GM19463 (cell line): ENCODE measurements around the gene KLF14.
A peak's percentile ranks its signal among the peaks of the same experiment; 100 is the strongest.
"Not testable (repeated sequence)": the region's sequence is repeated elsewhere in the genome, so short reads cannot be mapped to it uniquely, and the experiment has no call there.

Experiments used
- ATAC-seq: cut with Tn5 transposase; IDR thresholded peaks from one replicate; pipeline ENCODE4 v1.9.1; 2021; ENCODE audit warnings: mild to moderate bottlenecking, moderate library complexity; ENCODE audit not compliant: unreplicated experiment

The KLF14 gene

GRCh38 chr7:130733931-130734814, at the start of gene KLF14:
TSS of gene KLF14 (minus strand) at chr7:130734207. CDS start at chr7:130734033, 174 bp downstream.
- ATAC-seq: peak; percentile 45

GRCh38 chr7:130781346-130781745, 47.3 kb upstream of the KLF14 start:
- ATAC-seq: no peak

DNA sequence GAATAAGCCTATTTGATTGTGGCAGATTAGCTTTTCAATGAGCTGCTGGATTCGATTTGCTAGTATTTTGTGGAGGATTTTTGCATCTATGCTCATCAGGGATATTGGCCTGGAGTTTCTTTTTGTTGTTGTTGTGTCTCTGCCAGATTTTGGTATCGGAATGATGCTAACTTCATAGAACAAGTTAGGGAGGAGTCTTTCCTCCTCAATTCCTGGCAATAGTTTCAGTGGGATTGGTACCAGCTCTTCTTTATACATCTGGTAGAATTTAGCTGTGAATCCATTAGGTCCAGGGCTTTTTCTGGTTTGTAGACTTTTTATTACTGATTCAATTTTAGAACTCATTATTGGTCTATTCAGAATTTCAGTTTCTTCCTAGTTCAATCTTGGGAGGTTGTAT, 43.4 kb upstream of the KLF14 start:
- no peak for ATAC-seq

DNA sequence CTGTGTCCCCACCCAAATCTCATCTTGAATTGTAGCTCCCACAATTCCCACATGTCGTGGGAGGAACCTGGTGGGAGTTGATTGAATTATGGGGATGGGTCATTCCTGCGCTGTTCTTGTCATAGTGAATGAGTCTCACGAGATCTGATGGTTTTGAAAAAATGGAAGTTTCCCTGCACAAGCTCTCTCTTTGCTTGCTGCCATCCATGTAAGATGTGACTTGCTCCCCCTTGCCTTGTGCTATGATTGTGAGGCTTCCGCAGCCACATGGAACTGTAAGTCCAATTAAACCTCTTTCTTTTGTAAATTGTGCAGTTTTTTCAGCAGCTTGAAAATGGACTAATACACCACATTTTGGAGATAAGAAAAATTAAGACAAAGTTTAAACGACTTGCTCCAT, 38.4 kb upstream of the KLF14 start:
- ATAC-seq: not testable (repeated sequence)

- no peak for ATAC-seq
Observed at GRCh38 chr7:130768854-130769253, 34.8 kb upstream of the KLF14 start.

GRCh38 chr7:130764569-130764968, 30.6 kb upstream of the KLF14 start:
- not testable (repeated sequence) for ATAC-seq

DNA sequence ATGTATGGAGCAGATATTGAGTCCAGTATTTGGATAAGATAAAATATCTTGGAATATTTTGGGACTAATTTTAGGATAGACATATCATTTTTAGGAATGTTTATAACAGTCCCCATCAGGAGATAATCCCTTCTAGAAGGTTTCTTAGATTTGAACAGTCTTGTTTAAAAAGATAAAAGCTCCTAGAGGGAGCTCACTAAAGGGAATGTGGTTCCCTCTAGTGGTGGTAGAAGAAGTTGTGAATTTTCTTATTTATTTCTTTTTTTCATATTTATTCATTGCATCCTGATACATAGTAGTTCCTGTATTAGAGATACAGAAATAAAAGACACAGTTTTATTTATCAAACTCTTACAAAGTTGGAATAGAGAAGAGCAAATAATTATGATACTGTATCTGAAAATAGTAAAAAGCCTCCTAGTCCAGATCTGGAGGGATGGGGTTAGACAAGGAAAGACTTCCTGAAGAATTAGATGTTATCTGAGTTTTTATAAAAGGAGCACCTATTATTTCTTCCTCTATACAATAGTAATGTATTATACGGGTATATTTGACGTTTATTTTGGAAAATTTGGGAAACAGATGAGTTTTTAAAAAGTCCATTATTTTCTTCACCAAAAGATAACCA, 24.5 kb upstream of the KLF14 start:
- ATAC-seq: no peak

DNA sequence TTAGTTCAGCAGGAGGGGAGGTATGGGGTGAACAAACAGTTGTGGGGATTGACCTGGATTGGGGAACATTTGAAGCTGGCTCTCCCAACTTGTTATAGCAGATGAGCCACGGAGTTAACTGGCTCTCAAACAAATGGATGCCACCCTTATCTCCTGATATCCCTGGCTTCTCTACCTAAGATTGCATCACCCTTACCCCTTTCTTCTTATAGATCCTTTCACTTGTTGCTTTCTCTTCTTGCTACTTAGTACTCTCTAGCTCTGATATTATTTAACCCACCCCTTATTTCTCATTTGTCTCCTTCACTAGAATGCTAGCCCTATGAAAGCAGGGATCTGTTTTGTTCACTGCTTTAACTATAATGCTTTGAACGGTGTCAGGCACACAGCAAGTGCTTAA, 22.3 kb upstream of the KLF14 start:
- no peak for ATAC-seq

DNA sequence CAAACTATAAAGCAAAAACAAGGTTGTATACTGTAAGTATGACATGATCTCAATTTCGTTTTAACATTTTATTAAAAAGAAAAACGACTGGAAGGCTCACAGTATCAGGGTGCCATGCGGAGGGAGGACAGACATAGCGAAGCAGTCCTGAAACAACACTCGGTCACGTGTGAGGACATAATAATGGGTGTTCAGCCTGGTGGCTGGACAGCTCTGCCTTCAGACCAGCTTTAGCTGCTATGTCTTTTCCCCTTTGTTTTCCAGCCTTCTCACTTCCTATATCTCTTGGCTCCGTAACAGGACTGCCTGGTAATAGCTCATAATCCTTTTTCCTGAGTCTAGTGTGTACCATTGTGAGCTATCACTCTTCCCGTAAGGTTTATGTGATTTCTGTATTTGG, 18.4 kb upstream of the KLF14 start:
- no peak for ATAC-seq

- ATAC-seq: no peak
Observed at GRCh38 chr7:130750755-130751154, 16.7 kb upstream of the KLF14 start.

DNA sequence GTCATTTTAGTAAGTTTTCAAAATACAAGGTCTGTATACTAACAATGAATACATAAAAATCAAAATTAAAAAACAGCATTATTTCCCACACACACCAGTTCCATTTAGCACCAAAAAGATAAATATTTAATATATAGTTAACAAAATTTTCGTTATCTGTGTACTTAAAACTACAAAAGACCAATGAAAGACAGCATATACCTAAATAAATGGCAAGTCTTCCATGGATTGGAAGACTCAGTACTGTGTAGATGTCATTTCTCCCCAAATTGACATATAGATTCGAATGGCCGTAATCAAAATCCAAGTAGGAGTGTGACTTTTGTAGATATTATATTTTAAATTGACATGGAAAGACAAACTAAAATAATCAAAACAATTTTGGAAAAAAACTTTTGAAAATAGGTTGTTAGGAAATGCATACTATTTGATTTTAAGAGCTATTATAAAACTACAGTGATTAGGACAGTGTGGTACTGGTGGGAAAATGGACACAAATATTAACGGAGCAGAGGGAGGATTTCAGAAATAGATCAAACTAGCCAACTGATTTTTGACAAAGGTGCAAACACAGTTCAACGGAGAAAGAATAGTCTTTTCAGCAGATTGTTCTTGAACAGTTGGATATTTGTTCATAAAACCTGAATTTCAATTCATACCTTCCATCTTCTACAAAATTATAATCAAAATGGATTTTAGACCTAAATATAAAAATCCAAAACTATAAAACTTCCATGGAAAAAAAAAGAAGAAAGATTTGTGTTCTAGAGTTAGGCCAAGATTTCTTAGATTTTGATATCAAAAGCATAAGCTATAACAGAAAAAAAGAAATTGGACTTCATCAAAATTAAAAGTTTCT, 14.8 kb upstream of the KLF14 start:
- no peak for ATAC-seq

DNA sequence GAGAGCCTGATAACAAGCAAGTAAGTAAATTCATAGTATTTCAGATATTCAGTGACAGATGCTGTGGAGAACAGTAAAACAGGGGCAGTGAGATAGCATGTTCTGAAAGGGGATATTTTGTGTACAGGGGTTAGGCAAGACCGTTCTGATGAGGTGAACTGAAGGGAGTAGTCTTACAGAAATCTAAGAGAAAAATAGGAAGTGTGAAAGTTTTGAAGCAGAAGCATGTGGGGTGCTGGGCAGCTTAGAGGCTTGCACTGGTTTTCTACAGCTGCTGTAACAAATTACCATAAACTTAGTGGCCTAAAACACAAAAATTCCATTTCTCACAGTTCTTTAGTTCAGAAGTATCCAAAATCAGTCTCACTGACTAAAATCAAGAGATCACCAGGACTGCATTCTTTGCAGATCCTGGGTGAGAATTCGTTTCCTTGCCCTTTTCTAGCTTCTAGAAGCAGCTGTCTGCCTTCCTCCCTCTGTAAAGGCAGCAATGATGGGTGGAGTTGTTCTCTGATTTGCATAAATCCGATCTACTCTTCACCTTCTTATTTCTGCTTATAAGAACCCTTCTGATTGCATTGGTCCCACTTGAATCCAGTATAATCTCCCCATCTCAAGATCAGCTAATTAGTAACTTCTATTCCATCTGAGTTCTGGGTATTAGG, 7.5 kb upstream of the KLF14 start:
- no peak for ATAC-seq

GRCh38 chr7:130740606-130741005, 6.6 kb upstream of the KLF14 start:
- no peak for ATAC-seq

GRCh38 chr7:130736298-130736900, 2.4 kb upstream of the KLF14 start:
- no peak for ATAC-seq

DNA sequence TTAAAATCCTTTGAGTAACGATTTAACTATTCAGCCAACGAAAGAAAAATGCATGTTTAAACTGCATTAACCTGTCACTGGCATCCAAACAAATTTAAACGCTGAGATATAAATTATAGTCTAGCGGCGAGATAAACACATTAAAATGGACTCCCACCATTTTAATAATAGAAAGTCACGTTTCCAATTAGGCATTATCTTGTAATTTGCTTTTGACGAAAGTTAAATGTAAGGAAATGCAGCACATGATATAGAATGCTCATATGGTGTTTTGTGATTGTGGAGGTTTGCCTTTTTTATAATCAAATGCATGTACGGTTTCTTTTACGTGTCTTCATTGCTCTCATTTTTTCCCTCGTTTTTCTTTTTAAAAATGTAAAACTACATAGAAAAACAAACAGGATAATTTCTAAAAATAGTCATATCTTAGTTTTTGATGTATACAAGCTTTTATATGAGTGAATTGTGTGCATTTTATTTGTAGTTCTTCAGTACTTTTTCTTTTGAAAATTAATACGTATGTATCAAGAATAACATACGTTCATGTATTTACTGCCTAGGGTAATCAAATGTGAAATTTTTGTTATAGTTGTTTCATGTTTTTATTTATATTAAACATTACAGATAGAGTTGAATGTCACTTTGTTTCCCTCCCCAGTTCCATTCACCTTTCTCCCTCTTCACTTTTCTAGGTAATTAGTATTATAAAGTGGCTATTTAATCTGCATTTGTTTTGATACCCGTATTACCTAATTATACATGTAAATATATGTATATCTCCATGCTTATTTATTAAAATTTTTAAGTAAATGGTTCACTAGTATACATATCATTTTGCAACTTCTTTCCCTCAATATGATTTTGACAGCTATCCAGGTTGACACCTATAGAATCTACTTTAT, 1.1 kb upstream of the KLF14 start:
- ATAC-seq: no peak

- ATAC-seq: peak; percentile 44
Observed at GRCh38 chr7:130732980-130733930, 752 bp downstream of the KLF14 start.

DNA sequence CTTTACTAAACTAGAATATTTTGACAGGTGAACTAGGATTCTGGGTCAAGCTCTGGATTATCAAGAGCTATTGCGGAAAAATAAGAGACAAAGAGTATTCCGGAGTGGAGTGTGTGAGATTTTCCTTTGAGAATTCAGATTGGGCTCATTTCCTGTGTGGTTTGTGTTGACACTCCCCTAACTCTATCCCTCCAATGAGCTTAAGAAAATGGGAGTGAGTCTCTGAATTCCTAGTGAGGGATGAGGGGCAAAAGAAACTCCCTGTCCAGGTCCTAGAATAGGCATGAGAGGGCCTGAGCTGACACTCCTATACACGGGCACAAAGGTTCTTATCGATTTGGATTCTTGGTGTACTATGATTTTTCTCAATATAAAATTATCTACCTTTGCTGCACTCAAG, 10.2 kb downstream of the KLF14 start:
- no peak for ATAC-seq
